Mucosa of descending colon (tissue), 3 donors: Measurements from ENCODE around the gene SLCO6A1. TPM values are rescaled to one million over a fixed set of nuclear protein-coding genes. Genes with fewer than 3 reads are reported as not detected.

ENCODE experiments used
- ATAC-seq: fragments of 200-7000 bp; cut with Tn5 transposase; one replicate; pipeline ENCODE4 v1.9.1; 2020; ENCODE audit warnings: mild to moderate bottlenecking, moderate library complexity
- DNase-seq, 3 donors: peaks; one replicate each; pipeline ENCODE4 v3.0.0-alpha.2; 2020
- H3K36me3 ChIP-seq: fragments of 200-600 bp; one replicate; pipeline ENCODE4 v1.8.0; 2021; ENCODE audit warnings: low read depth, mild to moderate bottlenecking
- H3K4me1 ChIP-seq: fragments of 200-600 bp; one replicate; pipeline ENCODE4 v1.8.0; 2021; ENCODE audit warnings: low read depth, mild to moderate bottlenecking
- H3K4me3 ChIP-seq: fragments of 200-600 bp; one replicate; pipeline ENCODE4 v1.8.0; 2021; ENCODE audit warnings: mild to moderate bottlenecking
- H3K9me3 ChIP-seq: fragments of 200-600 bp; one replicate; pipeline ENCODE4 v1.8.0; 2021; ENCODE audit warnings: mild to moderate bottlenecking
- CTCF ChIP-seq: fragments of 200-600 bp; IDR thresholded peaks from one replicate; pipeline ENCODE4 v1.8.0; 2022; ENCODE audit warnings: antibody characterized with exemption, mild to moderate bottlenecking
- intact Hi-C, 2 donors: fragments of 100-400 bp; cut with DNase I in 1 of 2; cut with micrococcal nuclease in 1 of 2; formaldehyde crosslinking; loops; one replicate each; pipeline versions ENCODE4 v1.11.0 to v1.11.1; 2022; cut with DNase I, micrococcal nuclease
- long read RNA-seq, 2 donors: library from polyadenylated mRNA; unstranded; transcript quantifications; one replicate each; pipeline ENCODE4 v2.0.0, GENCODE V29; 2019 to 2021
- total RNA-seq, 3 donors: library from RNA; stranded (reverse); fragmentation: NEBNext Ultra II Directional in 2 of 3; extraction: Animal tissue kit (Norgen Biotek cat#: 25700) in 2 of 3; gene quantifications; one replicate each; pipeline versions ENCODE4 v1.2.1 to v1.2.4, GENCODE V29; 2021 to 2023
- donor health status: DM: no; HTN: no; CAD: no; lungs with moderate emphysema.
- donor health status: DM: no; HTN: no; CAD: no.
- donor health status: DM: no; HTN: yes; CAD: no.

SLCO6A1 gene
- total RNA-seq = not detected
- long read RNA-seq, donor 1 = 0 reads
- long read RNA-seq, donor 2 = 0 reads

- no peak for DNase-seq
- TF ChIP-seq CTCF = no peak
- H3K36me3 ChIP-seq = no peaks in the 10 kb centered on the region
- H3K4me3 ChIP-seq = no peak within 1 kb of the TSS
- intact Hi-C loops = no loop called here
- ATAC-seq = no peak
- H3K9me3 ChIP-seq = no peaks in the 10 kb centered on the region
- H3K4me1 ChIP-seq = no peaks in the 10 kb centered on the region
Observed at GRCh38 chr5:102498271-102499034, at the start of gene SLCO6A1. SLCO6A1 (minus strand) TSS chr5:102499001; CDS start chr5:102498844, 157 bp downstream.

GRCh38 chr5:102547141-102548035, 48.6 kb upstream of the SLCO6A1 start:
- no peak overlapping the region for H3K4me3 ChIP-seq
- H3K36me3 ChIP-seq = no peaks in the 10 kb centered on the region
- intact Hi-C loops = no loop called here
- no peaks in the 10 kb centered on the region for H3K9me3 ChIP-seq
- ATAC-seq = no peak
- TF ChIP-seq CTCF = no peak
- DNase-seq = no peak
- no peaks in the 10 kb centered on the region for H3K4me1 ChIP-seq

GRCh38 chr5:102545175-102545574, 46.4 kb upstream of the SLCO6A1 start:
- no peak for TF ChIP-seq CTCF
- intact Hi-C loops = no loop called here
- no peak for ATAC-seq
- H3K4me1 ChIP-seq = no peaks in the 10 kb centered on the region
- no peaks in the 10 kb centered on the region for H3K9me3 ChIP-seq
- H3K4me3 ChIP-seq = no peak overlapping the region
- no peak for DNase-seq
- no peaks in the 10 kb centered on the region for H3K36me3 ChIP-seq

- H3K36me3 ChIP-seq = no peaks in the 10 kb centered on the region
- H3K9me3 ChIP-seq = no peaks in the 10 kb centered on the region
- ATAC-seq (no peak), DNase-seq (no peak)
- H3K4me3 ChIP-seq = no peak overlapping the region
- H3K4me1 ChIP-seq = no peaks in the 10 kb centered on the region
- no peak for TF ChIP-seq CTCF
- intact Hi-C loops = no loop called here
Observed at GRCh38 chr5:102542057-102542456, 43.3 kb upstream of the SLCO6A1 start.

- TF ChIP-seq CTCF = no peak
- no peaks in the 10 kb centered on the region for H3K36me3 ChIP-seq
- H3K4me3 ChIP-seq = no peak overlapping the region
- no peak for DNase-seq
- no peak for ATAC-seq
- H3K4me1 ChIP-seq = no peaks in the 10 kb centered on the region
- no peaks in the 10 kb centered on the region for H3K9me3 ChIP-seq
- intact Hi-C loops = no loop called here
Observed at GRCh38 chr5:102539996-102540728, 41.4 kb upstream of the SLCO6A1 start.
